ENCODE data around the gene SLC22A31. TPM values are rescaled to one million over a fixed set of nuclear protein-coding genes. Genes with fewer than 3 reads are reported as not detected.
"Not testable (repeated sequence)": the region's sequence is repeated elsewhere in the genome, so short reads cannot be mapped to it uniquely, and the experiment has no call there.

The SLC22A31 gene
- total and polyA plus RNA-seq, 12 donors = 0.28 to 3.2 (median 2.0) TPM; not detected in 5

DNA sequence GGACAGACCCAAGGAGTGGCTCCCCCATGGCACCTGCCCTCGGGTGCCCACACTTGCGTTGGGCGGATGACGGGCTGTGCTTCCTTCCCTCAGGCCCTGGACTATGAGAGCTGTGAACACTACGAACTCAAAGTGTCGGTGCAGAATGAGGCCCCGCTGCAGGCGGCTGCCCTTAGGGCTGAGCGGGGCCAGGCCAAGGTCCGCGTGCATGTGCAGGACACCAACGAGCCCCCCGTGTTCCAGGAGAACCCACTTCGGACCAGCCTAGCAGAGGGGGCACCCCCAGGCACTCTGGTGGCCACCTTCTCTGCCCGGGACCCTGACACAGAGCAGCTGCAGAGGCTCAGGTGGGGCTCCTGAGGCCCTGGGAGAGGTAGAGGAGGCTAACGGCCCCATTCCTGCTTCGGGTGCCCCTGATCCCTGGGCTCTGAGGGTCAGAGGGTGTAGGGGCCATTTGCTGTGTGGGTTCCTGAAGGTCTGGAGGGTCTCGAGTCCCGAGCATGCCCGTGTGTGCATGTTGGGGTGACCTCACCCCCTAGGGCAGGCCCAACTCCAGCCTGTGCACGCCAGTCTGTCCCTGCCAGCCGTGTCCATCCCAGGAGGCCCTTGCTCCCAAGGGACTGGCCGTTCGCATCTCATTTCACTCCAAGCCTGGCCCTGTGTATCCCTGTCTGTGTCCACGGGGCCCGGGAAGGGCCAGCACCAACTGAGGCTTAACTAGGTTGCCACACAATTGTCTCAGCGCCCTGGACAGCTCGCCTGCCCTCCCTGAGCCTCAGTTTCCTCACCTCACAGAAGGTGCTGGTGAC, 10.0 kb downstream of the SLC22A31 start:
- TF ChIP-seq, protein P1, sequence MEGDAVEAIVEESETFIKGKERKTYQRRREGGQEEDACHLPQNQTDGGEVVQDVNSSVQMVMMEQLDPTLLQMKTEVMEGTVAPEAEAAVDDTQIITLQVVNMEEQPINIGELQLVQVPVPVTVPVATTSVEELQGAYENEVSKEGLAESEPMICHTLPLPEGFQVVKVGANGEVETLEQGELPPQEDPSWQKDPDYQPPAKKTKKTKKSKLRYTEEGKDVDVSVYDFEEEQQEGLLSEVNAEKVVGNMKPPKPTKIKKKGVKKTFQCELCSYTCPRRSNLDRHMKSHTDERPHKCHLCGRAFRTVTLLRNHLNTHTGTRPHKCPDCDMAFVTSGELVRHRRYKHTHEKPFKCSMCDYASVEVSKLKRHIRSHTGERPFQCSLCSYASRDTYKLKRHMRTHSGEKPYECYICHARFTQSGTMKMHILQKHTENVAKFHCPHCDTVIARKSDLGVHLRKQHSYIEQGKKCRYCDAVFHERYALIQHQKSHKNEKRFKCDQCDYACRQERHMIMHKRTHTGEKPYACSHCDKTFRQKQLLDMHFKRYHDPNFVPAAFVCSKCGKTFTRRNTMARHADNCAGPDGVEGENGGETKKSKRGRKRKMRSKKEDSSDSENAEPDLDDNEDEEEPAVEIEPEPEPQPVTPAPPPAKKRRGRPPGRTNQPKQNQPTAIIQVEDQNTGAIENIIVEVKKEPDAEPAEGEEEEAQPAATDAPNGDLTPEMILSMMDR (IDR thresholded peaks at IDR 0.05) = no peak
- no peak for TF ChIP-seq POLR2A (IDR thresholded peaks at IDR 0.05)
- Histone ChIP-seq H3K9me3 (replicated peaks in 1 of 3) (no peaks in the 10 kb centered on the region), H3K4me1 (replicated peaks in 1 of 2) (peaks cover 8% of the 10 kb centered on the region in 2 donors), H3K27me3 (no peaks in the 10 kb centered on the region), H3K36me3 (replicated peaks in 1 of 2) (no peaks in the 10 kb centered on the region), H3K4me3 (no peak overlapping the region), H3K27ac (no peak overlapping the region)
- intact Hi-C loops (cut with DNase I) = no loop called here
- 76 to 81% (median 80%) methylated on average over 14 to 28 of the region's 28 CpGs for WGBS, 4 donors
- peak in 1 of 7 donors; percentile 15 for DNase-seq

DNA sequence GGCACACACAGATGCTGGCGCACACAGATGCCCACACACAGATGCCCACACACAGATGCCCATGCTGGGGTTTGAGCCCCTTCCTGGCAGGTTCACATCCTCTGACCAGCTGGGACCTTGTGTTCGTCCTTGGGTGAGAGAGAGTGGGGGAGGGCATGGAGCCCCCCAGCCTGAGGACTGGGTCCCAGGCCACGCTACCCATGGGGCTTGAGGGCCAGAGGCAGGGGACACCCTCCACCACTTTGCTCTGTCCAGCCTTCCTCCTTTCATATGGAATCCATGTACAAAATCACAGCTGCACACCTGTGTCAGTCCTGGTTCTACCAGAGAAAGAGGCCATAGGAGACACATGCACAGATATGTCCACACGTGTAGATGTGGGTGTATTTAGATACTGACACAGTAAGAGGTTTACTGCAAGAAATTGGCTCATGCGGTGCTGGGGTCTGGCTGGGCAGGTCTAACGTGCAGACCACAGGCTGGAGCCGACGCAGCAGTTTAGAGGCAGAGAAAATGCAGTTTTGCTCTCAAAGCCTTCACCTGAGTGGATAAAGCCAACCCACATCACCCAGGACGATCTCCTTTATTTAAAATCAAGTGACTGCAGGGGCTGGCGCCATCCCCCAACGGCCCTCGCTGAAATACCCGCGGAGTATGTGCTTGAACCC, 10.8 kb downstream of the SLC22A31 start:
- Histone ChIP-seq H3K4me3 (no peak overlapping the region), H3K27me3 (no peaks in the 10 kb centered on the region), H3K4me1 (replicated peaks in 1 of 2) (peaks cover 8% of the 10 kb centered on the region in 2 donors), H3K36me3 (replicated peaks in 1 of 2) (no peaks in the 10 kb centered on the region), H3K27ac (no peak overlapping the region), H3K9me3 (replicated peaks in 1 of 3) (no peaks in the 10 kb centered on the region)
- WGBS, 4 donors = 66 to 74% (median 70%) methylated on average over 13 to 14 of the region's 14 CpGs
- TF ChIP-seq POLR2A (IDR thresholded peaks at IDR 0.05) = no peak
- TF ChIP-seq, protein P1 (IDR thresholded peaks at IDR 0.05) = no peak
- intact Hi-C loops (cut with DNase I) = no loop called here
- no peak for DNase-seq

DNA sequence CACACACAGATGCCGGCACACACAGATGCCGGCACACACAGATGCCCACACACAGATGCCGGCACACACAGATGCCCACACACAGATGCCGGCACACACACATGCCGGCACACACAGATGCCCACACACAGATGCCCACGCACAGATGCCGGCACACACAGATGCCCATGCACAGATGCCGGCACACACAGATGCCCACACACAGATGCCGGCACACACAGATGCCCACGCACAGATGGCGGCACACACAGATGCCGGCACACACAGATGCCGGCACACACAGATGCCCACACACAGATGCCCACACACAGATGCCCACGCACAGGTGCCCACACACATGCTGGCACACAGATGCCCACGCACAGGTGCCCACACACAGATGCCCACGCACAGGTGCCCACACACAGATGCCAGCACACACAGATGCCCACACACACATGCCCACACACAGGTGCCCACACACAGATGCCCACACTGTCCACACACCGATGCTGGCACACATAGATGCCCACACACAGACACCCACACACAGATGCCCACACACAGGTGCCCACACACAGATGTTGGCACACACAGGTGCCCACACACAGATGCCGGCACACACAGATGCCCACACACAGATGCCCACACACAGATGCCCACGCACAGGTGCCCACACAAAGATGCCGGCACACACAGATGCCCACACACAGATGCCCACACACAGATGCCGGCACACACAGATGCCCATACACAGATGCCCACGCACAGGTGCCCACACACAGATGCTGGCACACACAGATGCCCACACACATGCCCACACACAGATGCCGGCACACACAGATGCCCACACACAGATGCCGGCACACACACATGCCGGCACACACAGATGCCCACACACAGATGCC, 11.6 kb downstream of the SLC22A31 start:
- H3K27me3 ChIP-seq; H3K4me3 ChIP-seq; H3K27ac ChIP-seq; intact Hi-C loops (cut with DNase I); H3K4me1 ChIP-seq (replicated peaks in 1 of 2); H3K9me3 ChIP-seq (replicated peaks in 1 of 3); H3K36me3 ChIP-seq (replicated peaks in 1 of 2); DNase-seq: not testable (repeated sequence)
- 85 to 93% (median 91%) methylated on average over 2 to 25 of the region's 25 CpGs for WGBS, 4 donors

DNA sequence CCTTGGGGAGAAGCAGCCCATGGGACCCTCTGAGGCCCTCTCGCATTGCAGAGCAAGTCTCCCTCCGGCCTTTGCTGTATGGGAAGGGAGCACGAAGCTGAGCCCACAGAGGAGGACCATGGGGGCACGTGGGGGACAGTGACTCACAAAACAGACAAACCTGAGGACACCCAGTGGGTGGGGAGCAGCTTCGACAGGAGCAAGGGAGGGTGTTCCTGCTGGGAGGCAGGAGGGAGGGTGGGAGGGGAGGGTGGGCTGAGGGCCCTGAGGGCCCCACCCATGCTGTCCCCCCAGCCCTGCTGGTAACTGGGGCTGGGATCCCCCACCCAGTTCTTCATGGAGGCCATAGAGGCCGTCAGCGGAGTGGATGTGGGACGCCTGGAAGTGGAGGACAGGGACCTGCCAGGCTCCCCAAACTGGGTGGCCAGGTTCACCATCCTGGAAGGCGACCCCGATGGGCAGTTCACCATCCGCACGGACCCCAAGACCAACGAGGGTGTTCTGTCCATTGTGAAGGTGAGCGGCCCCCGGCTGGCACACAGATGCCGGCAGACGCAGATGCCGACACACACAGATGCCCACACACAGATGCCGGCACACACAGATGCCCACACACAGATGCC, 12.5 kb downstream of the SLC22A31 start:
- no peaks in the 10 kb centered on the region for H3K9me3 ChIP-seq (replicated peaks in 1 of 3)
- no peak overlapping the region for H3K27ac ChIP-seq
- H3K4me1 ChIP-seq (replicated peaks in 1 of 2) = peaks cover 8% of the 10 kb centered on the region in 2 donors
- no peak overlapping the region for H3K4me3 ChIP-seq
- 62 to 75% (median 69%) methylated on average over 14 to 19 of the region's 19 CpGs for WGBS, 4 donors
- H3K36me3 ChIP-seq (replicated peaks in 1 of 2) = no peaks in the 10 kb centered on the region
- intact Hi-C loops (cut with DNase I) = no loop called here
- no peak for DNase-seq
- no peak for TF ChIP-seq POLR2A (IDR thresholded peaks at IDR 0.05)
- TF ChIP-seq, protein P1 (IDR thresholded peaks at IDR 0.05) = no peak
- no peaks in the 10 kb centered on the region for H3K27me3 ChIP-seq
